BJ (cell line): ENCODE measurements around the gene GRB7. TPM values are rescaled to one million over a fixed set of nuclear protein-coding genes. Genes with fewer than 3 reads are reported as not detected.
A peak's percentile ranks its signal among the peaks of the same experiment; 100 is the strongest.
"Not testable (repeated sequence)": the region's sequence is repeated elsewhere in the genome, so short reads cannot be mapped to it uniquely, and the experiment has no call there.

Experiments
- CTCF ChIA-PET: fragments of 350-600 bp; formaldehyde crosslinking; extraction: SDS; loops from one replicate; lab custom pipeline; 2021; ENCODE audit warnings: antibody characterized with exemption, inconsistent platforms; lab: Yijun Ruan, JAX
- POLR2A ChIA-PET: fragments of 300-600 bp; sonication (Branson Sonifier 250); formaldehyde crosslinking; extraction: SDS; loops from one replicate; lab custom pipeline; 2021; ENCODE audit warnings: antibody characterized with exemption; lab: Charles Lee
- DNase-seq: peaks from one replicate; pipeline ENCODE4 v3.0.0-alpha.2; 2011; ENCODE audit warnings: low read depth
- H3K27me3 ChIP-seq: 2 replicates; pipeline ENCODE4 v1.6.0; 2011; ENCODE audit warnings: low read length; ENCODE audit not compliant: control insufficient read depth, insufficient read depth
- H3K36me3 ChIP-seq: 2 replicates; pipeline ENCODE4 v1.5.1; 2011; ENCODE audit warnings: low read length; ENCODE audit not compliant: control insufficient read depth, insufficient read depth
- H3K4me3 ChIP-seq: 2 replicates; pipeline ENCODE4 v1.5.1; 2011; ENCODE audit warnings: low read depth, mild to moderate bottlenecking, control low read depth, low read length
- CTCF ChIP-seq: IDR thresholded peaks from 2 replicates; pipeline ENCODE4 v1.5.1; 2011; ENCODE audit warnings: low read depth, mild to moderate bottlenecking, control low read depth, inconsistent platforms, low read length, moderate library complexity; ENCODE audit not compliant: insufficient read depth
- polyA plus RNA-seq: library from polyadenylated mRNA; depleted of rRNA; stranded (reverse); fragments of >200 nt; gene quantifications from 2 replicates; pipeline ENCODE4 v1.2.3, GENCODE V29; 2011

GRB7 gene
- polyA plus RNA-seq, 1 experiment, result 0.23 TPM

GRCh38 chr17:39696731-39697130 lies 41.0 kb upstream of the GRB7 start:
- TF ChIP-seq CTCF, result no peak
- POLR2A ChIA-PET, result no interaction called here
- H3K4me3 ChIP-seq, result no peak overlapping the region
- no peaks in the 10 kb centered on the region for H3K36me3 ChIP-seq
- DNase-seq, result no peak
- no peaks in the 10 kb centered on the region for H3K27me3 ChIP-seq
- CTCF ChIA-PET, result interaction anchor here (0.6 to 1.2 kb wide), 2 partner anchors 25 to 182 kb away, joined by 3 to 4 read pairs; no protein-coding TSS in a partner anchor

- POLR2A ChIA-PET, result no interaction called here
- no peak overlapping the region for H3K4me3 ChIP-seq
- DNase-seq, result no peak
- H3K27me3 ChIP-seq, result no peaks in the 10 kb centered on the region
- CTCF ChIA-PET, result interaction anchor here (1.5 to 3.2 kb wide), 2 partner anchors 30 to 75 kb away, joined by 4 to 18 read pairs; partner anchors contain the start of gene PNMT
- no peaks in the 10 kb centered on the region for H3K36me3 ChIP-seq
- no peak for TF ChIP-seq CTCF
These were observed 39.8 kb upstream of the GRB7 start for GRCh38 chr17:39697961-39698360.

- H3K4me3 ChIP-seq, result peak overlapping the region; percentile 84
- H3K27me3 ChIP-seq, DNase-seq, H3K36me3 ChIP-seq: not testable (repeated sequence)
- ChIA-PET POLR2A (interaction anchor here (1.7 kb wide), 1 partner anchor 11 kb away, joined by 16 read pairs; the partner anchor contains the start of gene PGAP3), CTCF (interaction anchor here (0.5 to 3.2 kb wide), 12 partner anchors 11 to 77 kb away, joined by 3 to 18 read pairs (median 4); partner anchors contain the start of genes MIEN1, PGAP3 and PNMT)
These were observed 38.5 kb upstream of the GRB7 start for GRCh38 chr17:39699157-39699817.

- no peaks in the 10 kb centered on the region for H3K27me3 ChIP-seq
- CTCF ChIA-PET, result interaction anchor here (1.0 to 3.2 kb wide), 10 partner anchors 11 to 77 kb away, joined by 3 to 18 read pairs (median 5); partner anchors contain the start of genes MIEN1 and PGAP3
- TF ChIP-seq CTCF, result no peak
- peak within 1 kb of the TSS; percentile 84 for H3K4me3 ChIP-seq
- peak; percentile 33 for DNase-seq
- H3K36me3 ChIP-seq, result no peaks in the 10 kb centered on the region; the same call in 1 of the 2 replicates
- POLR2A ChIA-PET, result interaction anchor here (1.7 kb wide), 1 partner anchor 12 kb away, joined by 16 read pairs; the partner anchor contains the start of gene PGAP3
These were observed 38.0 kb upstream of the GRB7 start, which contains the start of gene ERBB2 for GRCh38 chr17:39699818-39700147. Gene ERBB2 (plus strand): TSS chr17:39700064. CDS start chr17:39700239, 175 bp downstream.

- ChIA-PET POLR2A (interaction anchor here (1.7 kb wide), 1 partner anchor 12 kb away, joined by 16 read pairs; the partner anchor contains the start of gene PGAP3), CTCF (interaction anchor here (1.0 to 3.2 kb wide), 12 partner anchors 10 to 78 kb away, joined by 3 to 18 read pairs (median 5); partner anchors contain the start of genes MIEN1 and PGAP3)
- no peak for DNase-seq
- H3K27me3 ChIP-seq, result no peaks in the 10 kb centered on the region
- H3K4me3 ChIP-seq, result peak overlapping the region; percentile 84
- H3K36me3 ChIP-seq, result no peaks in the 10 kb centered on the region; the same call in 1 of the 2 replicates
- TF ChIP-seq CTCF, result no peak
These were observed 37.4 kb upstream of the GRB7 start for GRCh38 chr17:39700148-39700987.
